GM21619 (cell line): ENCODE data around the gene CRKL.

ENCODE experiments used
- ATAC-seq: cut with Tn5 transposase; IDR thresholded peaks from one replicate; pipeline ENCODE4 v1.9.1; 2021; ENCODE audit not compliant: unreplicated experiment

Gene CRKL

DNA sequence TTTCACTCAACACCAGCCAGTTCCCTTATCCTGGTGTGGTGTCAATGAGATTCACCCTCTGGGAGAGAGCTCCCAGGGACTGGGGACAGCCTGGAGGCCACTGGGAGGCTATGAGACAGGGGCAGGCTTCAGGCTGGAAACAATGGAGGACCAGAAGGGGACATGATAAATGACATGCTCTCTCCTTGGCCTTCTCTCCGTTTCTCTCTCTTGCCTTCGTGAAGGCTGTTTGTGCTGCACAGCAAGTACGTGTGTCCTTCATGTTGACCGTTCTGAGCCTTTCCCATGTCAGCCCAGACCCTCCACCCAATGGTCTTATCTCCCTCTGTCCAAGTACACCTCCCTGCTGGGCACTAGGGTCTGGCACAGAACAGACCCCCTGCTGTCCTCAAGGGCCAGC is 63.3 kb downstream of the CRKL start:
- no peak for ATAC-seq

DNA sequence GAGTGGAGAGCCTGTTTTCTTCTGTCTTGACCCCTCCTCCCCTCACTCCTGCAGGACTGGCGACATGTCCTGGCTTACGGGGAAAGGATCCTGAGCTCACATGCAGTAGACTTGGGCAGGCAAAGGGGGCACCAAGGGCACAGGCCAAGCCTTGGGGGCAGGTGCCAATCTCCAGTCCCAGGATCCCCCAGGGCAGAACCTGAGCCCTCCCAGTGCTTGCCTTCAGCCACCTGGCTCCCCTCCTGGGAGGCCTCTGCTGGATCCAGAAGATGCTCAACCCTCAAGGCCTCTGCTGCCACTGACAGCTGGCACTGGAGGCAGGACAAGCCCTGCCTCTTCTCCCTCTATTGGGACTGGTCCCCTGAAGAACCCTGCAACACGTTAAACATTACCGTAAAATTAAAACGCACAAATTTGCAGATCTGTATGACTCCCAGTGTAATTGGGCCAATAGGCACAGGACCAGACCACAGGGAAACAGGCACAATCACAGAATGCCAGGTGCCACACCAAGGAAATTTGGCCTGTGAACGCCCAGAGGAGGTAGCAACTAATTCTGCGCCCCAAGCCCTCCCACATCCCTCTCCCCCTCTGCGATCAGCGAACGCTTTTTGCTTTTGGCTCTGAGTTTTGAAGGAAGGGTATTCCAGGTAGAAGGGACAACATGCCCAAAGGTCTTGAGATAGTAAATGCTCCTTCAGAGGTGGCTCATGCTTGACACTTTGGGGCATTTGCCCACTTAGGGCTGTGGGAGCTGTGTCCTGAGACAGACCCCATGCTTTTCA is 63.9 kb downstream of the CRKL start:
- no peak for ATAC-seq

DNA sequence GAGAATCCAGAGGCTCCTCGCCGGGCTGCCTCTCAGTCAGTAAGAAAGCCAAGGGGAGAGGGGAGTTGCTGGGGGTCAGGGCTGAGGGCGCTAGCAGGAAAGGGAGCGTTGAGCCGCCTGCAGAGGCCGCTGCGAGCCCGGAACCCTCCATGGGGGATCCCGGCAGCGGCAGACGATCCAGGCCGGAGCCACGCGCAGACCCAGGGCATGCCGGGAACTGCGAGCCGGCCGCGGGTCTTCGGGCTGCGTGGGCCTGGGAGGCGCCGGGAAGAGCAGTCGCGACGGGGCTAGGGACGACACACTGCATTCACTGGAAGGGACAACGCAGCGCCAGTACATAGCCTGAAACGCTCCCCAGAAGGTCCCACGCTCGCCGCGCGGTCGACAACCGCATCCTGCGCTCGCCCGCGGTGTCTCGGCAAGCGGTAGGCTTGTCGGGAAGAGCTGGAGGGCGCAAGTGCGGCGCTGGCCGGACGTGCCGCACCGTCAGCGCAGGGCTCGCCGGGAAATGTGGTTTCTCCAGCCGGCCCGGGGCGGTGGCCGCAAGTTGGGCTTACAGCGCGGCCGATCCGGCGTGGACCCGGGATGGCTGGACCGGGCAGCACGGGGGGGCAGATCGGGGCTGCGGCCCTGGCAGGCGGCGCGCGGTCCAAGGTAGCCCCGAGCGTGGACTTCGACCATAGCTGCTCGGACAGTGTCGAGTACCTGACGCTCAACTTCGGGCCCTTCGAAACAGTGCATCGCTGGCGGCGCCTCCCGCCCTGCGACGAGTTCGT is 64.8 kb downstream of the CRKL start, which contains the start of gene LZTR1:
TSS of gene LZTR1 (plus strand) at position 511 of the 776 bp plus-strand sequence. CDS start at position 586, 75 bp downstream.
- peak; percentile 81 for ATAC-seq

DNA sequence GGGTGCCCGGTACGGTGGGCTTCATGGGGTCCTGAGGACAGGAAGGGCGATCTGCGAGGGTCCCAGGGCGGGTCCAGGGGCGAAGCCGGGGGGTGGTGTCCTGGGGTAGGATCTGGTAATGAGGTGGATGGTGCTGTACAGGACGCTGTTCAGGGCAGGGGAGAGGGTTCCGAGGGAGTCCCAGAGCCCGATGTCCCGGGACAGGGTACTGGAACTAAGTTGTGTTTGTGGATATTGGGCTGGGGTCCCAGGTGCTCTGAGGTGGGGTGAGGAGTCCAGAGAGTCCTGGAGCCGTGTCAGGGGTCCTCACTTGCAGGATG is 65.3 kb downstream of the CRKL start:
- ATAC-seq, result peak; percentile 17

DNA sequence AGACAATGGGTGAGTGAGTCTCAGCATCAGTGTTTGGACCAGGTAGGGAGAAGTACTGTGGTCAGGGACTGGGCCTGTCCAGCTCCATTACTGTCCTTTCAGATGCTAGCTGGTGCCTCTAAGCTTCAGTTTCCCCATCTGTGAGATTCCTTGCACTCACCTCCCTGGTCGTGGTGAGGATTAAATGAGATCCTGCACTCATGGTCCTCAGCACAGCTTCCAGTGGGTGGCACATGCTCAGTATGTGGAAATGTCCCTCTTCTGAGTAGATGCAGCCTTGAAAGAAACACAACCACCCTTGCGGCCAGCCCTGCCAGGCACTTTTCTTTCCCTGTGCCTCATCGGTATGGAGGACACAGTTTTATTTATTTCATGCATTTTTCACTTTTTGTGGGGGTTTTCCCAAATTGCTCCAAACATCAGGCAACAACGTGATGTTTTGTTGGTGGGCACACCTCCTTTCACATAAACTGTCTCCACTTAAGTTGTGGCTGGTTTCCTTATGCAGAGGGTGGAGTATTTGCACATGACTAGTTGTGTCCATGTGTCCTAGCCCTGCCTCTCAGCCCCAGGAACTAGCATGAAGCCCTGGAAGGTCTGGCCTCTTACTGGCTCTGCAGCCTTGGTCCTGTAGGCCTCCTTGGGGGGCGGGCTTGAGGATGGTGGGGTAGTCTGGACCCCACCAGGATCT is 66.0 kb downstream of the CRKL start:
- no peak for ATAC-seq

DNA sequence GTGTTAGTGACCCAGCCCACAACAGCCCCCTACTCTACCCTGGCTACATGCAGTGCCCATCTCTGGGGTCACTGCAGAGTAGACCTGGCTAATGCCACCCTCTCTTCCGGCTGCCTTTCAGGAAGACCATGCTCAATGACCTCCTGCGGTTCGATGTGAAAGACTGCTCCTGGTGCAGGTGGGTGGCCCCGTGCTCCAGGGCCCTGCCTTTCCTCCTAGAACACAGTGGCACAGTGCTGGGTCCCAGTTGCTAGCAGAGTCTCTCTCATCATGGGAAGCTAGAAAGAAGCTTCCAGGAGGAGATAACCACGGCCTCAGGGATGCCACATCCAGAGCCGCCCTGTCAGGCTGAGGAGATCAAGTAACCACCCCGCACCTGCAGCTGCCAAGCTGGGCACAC is 68.5 kb downstream of the CRKL start:
- ATAC-seq, result no peak

DNA sequence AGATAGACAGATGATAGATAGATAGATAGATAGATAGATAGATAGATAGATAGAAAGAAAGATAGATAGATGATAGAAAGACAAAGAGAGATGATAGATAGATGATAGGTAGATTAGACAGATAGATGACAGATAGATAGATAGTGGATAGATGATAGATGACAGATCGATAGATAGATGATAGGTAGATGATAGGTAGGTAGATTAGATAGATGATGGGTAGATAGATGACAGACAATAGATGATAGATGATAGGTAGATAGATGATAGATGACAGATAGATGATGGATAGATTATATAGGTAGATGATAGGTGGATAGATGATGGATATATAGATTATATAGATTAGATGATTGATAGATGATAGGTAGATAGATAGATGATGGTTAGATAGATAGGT is 69.2 kb downstream of the CRKL start:
- ATAC-seq, result no peak

DNA sequence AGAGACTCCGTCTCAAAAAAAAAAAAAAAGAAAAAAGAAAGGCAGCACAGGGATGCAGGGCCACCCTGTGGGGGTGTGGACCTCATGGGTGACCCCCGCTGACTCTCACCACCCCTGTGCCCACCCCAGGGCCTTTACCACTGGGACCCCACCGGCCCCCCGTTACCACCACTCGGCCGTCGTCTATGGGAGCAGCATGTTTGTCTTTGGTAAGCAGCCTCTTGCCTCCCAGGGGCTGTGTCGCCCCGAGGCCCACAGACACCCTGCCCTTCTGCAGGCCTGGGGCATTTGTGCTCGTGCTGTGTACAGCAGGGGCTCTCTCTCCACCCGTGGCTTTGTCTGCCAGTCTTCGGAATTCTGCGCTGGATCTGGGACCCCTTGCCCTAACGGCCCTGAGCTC is 70.2 kb downstream of the CRKL start:
- ATAC-seq, result no peak

DNA sequence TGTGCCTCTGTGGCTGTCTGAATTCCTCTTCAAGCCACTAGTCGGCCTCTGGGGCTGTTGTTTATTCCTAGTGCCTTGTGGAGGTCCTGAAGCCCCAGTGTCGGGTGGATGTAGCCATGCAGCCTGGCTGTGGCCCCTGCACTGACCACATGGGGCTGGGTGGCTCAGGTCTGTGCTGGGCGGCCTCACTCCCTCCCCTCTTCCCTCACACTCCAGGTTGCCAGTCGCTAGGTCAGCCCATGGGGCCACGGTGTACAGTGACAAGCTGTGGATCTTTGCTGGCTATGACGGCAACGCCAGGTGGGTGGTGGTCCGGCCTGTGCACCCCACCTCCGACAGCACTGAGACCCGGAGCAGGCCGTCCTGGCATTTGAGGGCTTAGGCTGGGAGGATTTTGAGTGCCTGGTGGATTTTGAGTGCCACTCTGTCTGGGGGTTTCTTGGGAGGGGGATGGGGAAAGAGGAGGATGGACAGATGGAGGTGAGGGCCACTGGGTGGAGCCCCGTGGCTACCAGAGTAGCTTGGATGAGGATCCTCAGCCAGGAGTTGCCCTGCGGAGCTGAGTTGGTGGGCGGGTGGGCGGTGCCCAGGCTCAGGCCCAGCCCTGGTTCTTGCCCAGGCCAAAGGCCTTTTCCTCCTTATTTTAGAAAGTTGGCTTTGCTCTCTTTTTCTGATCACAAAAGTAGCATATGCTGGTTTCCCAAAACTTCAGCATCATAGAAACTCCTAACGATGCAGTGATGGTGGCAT is 71.5 kb downstream of the CRKL start:
- no peak for ATAC-seq

DNA sequence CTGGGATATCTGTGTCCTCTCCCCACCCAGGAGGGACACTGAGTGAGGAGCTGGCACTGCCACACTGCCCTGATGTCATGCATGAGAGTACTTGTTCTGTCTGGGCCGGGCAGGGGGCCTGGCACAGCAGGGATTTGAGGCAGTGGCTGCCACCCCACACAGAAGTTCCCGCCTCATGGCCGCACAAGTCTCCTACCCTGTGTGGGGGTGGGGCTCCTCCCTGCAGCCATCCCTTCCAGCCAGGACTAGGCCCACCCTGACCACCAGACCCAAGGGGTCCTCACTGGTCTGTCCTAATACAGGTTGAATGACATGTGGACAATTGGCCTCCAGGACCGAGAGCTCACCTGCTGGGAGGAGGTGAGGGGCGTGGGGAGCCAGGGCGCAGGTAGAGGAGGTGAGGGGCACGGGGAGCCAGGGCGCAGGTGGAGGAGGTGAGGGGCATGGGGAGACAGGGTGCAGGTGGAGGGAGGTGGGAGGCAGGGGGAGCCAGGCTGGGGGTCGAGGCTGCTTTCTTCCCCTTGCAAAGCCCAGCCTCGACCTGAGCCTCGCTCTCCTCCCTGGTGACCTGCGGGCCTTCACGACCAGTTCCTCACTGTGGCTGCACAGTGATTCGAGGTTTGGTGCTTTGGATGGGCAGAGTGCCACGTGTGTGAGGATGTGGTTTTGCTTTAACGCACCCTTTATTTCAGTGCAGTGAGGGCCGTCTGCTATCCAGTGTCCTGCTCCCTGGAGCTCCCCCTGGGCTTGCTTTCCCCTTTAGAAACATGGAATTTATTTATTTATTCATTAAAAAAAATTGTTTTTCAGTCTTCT is 72.3 kb downstream of the CRKL start:
- ATAC-seq, result no peak

DNA sequence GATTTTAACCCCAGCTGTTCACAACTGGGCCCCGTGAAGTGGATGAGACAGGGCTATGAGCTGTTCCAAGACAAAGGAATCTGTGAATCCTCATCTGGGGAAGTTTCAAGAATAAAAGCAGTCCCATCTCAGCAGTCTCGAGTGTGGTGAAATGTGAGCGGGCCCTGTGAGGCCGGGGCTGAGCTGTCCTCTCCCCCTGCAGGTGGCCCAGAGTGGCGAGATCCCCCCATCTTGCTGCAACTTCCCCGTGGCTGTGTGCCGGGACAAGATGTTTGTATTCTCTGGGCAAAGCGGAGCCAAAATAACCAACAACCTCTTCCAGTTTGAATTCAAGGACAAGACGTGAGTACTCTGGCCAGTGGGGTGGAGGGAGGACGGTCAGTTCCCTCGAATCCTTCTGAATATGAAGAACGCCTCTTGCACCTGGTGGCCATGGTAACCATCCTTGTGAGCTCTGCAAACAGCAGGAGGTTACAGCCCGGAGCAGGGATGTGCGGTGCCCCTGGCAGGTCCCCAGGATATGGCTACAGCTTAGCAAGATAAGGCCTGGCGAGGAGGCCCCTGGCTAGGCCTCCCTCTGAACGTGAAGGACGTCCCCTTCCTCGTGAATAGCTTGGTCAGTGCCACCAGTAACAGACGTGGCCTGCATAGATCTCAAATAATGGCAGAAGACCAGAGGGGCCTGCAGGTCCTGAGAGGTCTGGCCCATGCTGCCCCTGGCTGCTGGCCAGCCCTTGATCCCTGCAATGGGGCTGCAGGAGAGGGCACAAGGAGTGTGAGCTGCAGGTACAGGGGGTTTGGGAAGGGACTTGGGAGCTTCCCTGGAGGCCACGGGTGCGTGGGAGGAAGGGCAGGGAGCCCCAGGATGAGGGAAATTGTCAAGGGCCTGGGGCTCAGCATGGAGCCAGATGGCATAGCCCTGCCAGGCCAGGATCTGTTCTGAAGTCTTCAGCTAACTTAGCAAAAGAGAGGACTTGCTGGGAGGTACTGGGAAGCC is 73.3 kb downstream of the CRKL start:
- no peak for ATAC-seq

DNA sequence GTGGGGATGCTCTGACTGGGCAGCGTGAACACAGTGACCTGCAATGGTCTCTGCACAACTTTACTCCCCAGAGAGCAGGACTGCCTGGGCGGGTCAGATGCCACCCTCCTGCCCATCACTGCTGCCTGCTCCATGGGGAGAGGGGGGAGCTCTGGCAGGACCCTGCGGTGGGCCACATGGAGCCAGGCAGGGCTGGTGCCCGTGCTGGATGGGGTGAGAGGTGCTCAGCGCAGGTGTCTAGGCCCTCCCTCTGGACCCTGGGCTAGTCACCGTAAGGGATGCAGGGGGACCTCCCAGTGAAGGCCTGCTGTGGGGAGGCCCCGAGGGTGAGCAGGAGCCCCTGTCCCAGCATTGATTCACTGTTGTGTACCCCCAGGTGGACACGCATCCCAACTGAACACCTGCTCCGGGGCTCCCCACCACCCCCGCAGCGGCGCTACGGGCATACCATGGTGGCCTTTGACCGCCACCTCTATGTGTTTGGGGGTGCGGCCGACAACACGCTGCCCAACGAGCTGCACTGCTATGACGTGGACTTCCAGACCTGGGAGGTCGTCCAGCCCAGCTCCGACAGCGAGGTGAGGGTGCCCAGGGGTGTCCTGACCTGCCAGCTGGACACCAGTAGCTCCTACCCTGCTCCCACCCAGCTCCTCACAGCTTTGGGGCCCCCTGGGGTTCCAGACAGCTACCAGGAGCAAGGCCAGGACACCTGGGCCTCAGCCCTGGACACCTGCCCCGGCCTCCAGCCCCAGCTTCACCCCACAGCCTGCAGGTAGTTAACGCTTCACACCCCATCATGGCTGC is 74.2 kb downstream of the CRKL start:
- ATAC-seq, result no peak

DNA sequence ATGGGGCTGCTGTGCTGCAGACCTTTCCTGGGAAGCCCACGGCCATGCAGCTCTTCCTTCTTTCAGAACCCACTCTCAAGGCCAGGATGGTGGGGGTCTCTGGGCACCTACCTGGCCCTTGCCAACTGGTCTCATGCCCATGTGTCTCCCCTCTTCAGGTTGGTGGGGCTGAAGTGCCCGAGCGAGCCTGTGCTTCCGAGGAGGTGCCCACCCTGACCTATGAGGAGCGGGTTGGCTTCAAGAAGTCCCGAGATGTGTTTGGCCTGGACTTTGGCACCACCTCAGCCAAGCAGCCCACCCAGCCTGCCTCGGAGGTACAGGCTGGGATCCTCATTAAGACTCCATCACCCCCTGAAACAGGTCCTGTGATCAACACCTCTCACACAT is 74.8 kb downstream of the CRKL start:
- no peak for ATAC-seq

DNA sequence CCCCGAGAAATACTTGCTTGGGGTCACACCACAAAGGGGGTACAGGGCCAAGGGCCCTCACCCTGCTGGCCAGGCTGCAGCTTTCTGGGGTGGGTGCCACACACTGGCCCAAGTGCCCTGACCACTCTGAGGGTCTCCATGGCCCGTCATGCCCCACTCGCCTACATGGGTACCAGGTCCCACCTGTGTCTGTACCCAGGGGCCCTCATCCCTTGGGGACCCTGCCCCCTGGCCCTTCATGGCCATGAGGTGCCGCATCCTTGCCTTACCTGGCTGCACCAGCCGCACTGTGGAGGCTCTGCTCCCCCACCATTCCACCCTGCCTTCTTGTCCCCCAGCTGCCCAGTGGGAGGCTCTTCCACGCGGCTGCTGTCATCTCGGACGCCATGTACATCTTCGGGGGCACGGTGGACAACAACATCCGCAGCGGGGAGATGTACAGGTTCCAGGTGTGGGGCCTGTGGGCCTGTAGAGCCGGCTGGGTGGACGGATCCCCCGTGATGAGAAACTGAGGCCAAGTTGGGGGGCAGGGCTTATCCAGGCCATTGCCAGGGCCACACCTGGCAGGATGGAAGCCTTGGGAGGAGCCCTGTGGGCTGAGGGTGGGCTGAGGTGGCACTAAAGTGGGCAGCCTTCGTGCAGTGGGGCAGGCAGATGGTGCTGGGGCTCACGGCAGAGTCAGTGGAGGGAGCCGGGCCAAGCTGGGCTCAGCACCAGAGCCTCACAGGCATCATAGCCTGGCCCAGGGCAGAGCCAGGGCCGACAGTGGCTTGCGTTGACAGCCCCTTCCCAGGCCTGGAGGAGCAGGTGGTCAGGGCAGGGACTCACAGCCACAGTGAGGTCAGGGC is 75.5 kb downstream of the CRKL start:
- no peak for ATAC-seq

DNA sequence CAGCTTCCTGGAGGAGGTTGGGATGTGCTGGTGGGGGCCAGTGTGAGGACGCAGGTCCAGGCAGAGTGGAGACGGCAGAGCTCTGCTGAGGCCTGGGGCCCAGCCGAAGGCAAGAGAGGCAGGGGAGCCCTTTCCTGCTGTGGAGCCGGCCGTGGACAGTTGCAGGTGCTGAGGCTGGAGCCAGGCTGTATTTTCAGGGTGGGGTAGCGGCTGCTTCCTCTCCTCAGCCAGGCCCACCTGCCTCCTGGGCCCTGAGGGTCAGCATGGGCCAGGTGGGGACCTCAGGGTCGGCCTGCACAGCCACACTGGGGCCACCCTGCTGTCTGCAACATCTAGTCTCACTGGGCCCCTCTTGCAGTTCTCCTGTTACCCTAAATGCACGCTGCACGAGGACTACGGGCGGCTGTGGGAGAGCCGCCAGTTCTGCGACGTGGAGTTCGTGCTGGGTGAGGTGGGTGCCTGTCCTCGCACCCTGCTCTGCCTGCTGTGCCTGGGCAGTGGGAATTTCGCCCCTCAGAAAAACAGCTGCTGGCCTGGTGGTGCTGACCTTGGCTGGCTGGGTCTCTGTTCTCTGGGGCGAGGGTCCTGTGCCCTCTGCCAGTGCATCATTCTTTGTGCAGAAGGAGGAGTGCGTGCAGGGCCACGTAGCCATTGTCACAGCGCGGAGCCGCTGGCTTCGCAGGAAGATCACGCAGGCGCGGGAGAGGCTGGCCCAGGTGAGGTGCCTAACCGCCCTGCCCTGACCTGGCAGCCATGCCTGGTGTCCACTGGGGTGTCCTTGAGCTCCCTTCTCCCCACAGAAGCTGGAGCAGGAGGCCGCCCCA is 76.3 kb downstream of the CRKL start:
- no peak for ATAC-seq

DNA sequence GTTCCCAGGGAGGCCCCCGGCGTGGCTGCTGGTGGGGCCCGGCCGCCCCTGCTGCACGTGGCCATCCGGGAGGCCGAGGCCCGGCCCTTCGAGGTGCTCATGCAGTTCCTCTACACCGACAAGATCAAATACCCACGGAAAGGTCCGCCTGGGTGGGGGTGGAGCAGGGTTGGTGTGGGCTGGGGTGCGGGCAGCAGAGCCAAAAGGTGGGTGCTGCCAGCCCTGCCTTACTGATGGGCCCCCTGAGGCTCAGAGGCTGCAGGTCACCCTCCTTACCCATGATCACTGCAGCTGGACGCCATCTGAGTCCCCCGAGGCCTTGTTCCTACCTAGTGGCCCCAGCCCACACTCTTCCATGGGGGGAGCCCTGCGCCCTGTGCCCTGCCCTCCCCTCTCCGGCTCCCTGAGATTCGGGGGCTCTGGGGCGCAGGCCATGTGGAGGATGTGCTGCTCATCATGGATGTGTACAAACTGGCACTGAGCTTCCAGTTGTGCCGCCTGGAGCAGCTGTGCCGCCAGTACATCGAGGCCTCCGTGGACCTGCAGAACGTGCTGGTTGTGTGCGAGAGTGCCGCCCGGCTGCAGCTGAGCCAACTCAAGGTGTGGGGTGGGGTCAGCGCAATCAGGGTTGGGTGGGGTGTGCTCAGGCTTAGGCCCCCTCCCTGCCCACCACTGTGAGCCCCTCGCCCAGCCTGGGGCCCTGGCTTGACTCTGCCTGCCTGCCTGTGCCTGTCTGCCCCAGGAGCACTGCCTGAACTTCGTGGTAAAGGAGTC is 77.1 kb downstream of the CRKL start:
- no peak for ATAC-seq
